SIG-M5 (cell line): ENCODE data around the gene ABHD16A.

Source experiments
- DNase-seq: peaks from one replicate; lab custom pipeline; 2025; lab: John Stamatoyannopoulos, UW

Gene ABHD16A

DNA sequence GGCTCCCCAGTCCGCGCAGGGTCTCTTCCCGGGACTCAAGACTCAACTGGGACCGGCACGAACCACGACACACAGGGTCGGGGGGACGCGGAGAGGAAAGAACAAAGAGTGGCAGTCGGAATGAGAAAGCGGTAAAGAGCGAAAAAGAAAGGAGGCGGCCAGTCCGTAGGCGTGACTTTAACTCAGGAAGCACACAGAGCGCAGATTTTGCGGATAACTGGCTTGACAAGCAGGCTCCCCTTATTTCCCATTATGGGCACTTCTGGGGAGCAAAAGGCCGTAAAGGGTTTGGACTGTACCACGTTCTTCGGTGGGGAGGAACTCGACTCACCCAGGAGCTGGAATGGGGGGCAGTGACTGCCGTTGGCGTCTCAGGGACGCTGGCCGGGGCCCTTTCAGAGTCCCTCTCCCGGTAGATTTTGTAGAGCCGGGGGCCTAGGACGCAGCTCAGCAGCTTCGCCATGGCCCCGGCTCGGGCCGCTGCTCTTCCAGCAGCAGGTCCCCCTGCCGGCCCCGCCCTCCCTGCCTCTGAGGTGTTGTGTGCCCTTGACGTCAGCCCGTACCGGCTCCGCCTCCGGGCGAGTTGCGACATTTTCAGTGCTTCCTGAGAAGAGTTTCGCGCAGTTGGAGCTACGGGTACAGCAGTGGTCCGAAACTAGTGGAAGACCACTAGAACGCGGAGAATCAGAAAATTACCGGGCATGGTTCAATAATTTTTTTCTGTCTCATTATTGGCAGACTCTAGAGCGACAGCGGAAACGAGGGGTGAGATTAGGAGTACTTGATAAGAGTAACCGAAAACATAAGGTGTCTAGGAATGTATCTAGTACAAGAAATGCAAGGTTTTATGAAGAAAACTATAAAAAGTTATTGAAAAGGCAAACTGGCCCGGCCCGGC lies at the start of gene ABHD16A:
ABHD16A (minus strand) TSS at position 506 of the 898 bp plus-strand sequence; CDS start at position 463, 43 bp downstream.
- peak; percentile 79 for DNase-seq

- DNase-seq: no peak
Measured at GRCh38 chr6:31752739-31753319, 49.7 kb upstream of the ABHD16A start.

GRCh38 chr6:31750411-31751022 lies 47.4 kb upstream of the ABHD16A start:
- DNase-seq: no peak

GRCh38 chr6:31749301-31750036 lies 46.3 kb upstream of the ABHD16A start:
- DNase-seq: no peak

GRCh38 chr6:31744422-31744821 lies 41.3 kb upstream of the ABHD16A start:
- no peak for DNase-seq

DNA sequence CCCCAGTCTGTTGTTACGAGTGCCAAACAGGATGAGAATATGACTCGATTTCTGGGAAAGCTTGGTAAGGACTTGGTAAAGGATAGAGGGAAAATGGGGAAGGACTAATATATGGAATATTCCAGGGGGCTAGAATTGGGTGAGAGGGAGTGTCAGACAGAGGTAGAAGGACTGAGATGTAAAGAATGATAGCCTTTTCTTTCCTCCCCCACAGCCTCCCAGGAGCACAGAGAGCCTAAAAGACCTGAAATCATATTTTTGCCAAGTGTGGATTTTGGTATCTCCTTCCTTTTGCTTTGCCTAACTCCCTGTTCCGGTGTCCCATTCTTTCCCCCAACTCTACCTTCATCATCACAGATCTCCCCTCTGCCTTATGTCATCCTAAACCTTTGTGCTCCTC lies 39.8 kb upstream of the ABHD16A start:
- DNase-seq: no peak

GRCh38 chr6:31741815-31742214 lies 38.7 kb upstream of the ABHD16A start:
- DNase-seq: no peak

DNA sequence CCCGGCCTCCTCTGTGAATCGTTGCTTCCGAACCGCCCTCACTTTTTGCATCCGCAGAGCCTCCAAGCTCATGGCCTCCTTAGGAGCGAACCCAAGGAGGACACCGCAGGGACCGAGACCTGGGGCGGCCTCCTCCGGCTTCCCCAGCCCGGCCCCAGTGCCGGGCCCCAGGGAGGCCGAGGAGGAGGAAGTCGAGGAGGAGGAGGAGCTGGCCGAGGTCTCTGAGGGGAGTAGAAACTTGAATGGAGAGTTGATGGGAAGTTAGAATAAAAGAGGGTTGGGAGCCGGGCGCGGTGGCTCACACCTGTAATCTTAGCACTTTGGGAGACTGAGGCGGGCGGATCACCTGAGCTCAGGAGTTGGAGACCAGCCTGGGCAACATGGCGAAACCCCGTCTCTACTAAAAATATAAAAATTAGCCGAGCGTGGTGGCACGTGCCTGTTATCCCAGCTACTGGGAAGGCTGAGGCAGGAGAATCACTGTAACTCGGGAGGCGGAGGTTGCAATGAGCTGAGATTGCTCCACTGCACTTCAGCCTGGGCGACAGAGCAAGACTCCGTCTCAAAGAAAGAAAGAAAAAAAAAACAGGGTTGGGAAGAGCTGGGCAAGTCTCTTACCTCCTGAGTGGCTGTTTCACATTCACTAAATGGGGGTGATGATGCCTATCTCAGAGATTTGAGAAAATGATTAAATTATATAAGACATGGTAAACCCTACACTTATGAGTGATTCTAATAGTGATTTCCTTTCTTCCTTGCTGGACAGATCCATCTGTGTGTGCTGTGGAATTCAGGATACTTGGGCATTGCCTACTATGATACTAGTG lies 37.5 kb upstream of the ABHD16A start:
- no peak for DNase-seq

DNA sequence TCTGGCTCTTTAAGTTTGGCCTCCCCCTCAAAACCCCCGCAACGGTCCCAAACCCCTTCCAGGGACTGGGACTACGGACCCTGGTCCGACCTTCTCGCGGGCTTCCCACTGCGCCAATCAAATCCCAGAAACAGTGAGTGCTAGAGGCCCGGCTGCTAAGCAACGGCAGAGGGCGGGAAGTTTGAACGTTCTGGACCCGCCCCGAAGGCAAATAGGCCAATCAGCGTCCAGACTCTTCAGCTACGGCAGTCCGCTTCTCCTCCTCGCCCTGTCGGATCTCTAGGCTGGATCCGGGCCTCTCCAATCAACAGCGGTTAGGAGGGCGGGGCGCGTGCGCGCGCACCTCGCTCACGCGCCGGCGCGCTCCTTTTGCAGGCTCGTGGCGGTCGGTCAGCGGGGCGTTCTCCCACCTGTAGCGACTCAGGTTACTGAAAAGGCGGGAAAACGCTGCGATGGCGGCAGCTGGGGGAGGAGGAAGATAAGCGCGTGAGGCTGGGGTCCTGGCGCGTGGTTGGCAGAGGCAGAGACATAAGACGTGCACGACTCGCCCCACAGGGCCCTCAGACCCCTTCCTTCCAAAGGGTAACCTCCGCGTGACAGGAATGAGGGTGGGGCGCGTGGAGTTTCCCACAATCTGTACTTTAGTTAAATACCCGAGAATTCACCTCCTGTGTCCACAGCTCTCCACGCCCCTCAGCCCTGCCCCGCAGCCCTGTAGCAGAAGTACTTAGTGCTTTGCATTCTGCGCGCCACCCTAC lies 36.7 kb upstream of the ABHD16A start, which contains the start of gene MSH5:
MSH5 (plus strand) TSS at position 367 of the 758 bp plus-strand sequence. CDS start 462 bp downstream, outside the sequence.
- DNase-seq: peak; percentile 97

GRCh38 chr6:31737991-31738979 lies 35.2 kb upstream of the ABHD16A start:
- DNase-seq: peak; percentile 96

DNA sequence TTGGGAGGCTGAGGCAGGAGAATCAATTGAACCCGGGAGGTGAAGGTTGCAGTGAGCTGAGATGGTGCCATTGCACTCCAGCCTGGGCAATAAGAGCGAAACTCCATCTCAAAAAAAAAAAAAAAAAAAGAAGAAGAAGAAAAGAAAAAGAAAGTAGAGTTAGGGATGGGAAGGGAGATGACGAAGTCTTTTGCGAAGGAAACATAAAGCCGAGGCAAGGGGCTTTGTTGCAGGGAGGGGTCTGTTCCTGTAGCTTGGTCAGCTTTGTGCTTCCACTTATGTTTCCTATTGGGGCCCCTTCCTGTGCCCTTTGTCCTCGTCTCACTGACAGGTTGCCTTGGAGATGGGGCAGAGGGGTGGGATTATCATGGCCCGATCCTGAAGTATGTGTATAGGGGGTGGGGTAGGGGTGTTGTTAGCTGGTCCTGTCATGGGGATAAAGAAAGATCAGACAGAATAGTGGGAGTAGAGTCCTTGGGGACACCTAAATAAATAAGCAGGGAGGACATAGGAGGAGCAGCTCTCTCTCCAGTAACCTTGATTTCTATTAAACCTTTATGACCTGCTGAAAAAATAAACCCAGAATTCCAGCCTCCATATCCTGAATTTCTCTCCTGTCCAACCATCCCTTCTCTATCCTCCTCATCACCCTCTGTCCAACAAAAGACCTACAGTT lies 34.3 kb upstream of the ABHD16A start:
- peak; percentile 1 for DNase-seq

DNA sequence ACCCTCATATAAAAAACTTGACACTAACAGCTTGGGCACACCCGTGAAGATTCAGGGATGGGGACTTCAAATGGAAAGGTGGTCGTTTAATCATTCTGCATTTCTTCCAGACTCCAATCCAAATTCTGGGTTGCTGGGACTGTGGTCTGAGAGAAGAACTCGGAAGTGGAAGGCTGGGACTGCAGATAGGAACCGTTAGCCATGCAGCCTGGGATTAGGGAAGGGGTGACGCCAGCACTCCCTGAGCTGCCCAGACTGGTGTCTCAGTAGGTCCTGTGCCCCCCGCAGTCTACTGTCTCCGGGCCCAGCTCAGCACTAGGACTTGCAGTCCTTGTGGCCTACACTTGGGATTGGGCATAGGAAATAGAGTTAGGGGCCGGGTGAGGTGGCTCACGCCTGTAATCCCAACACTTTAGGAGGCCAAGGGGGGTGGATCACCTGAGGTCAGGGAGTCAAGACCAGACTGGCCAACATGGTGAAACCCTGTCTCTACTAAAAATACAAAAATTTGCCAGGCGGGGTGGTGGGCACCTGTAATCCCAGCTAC lies 33.7 kb upstream of the ABHD16A start:
- no peak for DNase-seq

DNA sequence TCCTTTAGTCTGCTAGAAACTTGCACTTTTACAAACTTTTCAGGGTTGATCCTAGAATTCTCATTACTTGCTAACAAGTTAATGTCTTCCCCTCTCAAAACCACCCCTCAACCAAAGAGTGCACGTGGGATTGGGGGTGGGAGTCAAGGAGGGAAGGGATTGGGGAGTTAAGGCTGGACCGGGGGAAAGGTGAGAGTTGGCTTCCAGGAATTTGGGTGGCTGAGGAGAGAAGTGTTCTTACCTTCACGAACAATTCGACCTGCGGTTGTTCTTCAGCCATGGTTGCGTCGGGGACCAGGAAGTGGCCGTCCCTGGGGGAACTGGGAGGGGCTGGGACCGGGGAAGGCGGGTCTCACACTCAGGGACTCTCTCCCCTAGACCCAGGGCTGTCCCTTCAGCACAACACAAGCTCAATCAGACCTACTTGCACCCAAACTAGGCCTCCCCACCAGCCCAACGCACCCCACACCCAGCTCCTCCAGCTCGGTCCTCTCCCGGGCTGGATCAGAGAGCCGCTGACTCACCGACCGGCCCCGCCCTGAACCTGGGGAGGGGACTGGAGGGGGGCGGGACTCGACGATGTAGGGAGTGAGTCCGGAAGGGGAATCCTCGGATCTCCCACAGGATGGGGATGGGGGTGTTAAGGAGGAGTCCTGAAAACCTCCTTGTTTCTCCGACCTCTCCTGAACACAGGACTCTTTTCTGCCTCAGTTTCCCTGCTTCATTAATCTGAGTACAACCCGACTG lies 33.1 kb upstream of the ABHD16A start, which contains the start of gene CLIC1:
CLIC1 (minus strand) TSS at position 510 of the 747 bp plus-strand sequence; CDS start at position 280, 230 bp downstream.
- peak; percentile 42 for DNase-seq

- DNase-seq: no peak
Measured at GRCh38 chr6:31734821-31735406, 31.8 kb upstream of the ABHD16A start.

GRCh38 chr6:31734247-31734820 lies 31.2 kb upstream of the ABHD16A start:
- no peak for DNase-seq

- DNase-seq: no peak
Measured at GRCh38 chr6:31733734-31734133, 30.6 kb upstream of the ABHD16A start.

- no peak for DNase-seq
Measured at GRCh38 chr6:31732029-31732428, 28.9 kb upstream of the ABHD16A start.
